D341Med (cell line): ENCODE measurements around the gene WNT3.

Experiments used
- DNase-seq: peaks from one replicate; pipeline ENCODE4 v3.0.0; 2012; ENCODE audit warnings: low spot score

Gene WNT3

DNA sequence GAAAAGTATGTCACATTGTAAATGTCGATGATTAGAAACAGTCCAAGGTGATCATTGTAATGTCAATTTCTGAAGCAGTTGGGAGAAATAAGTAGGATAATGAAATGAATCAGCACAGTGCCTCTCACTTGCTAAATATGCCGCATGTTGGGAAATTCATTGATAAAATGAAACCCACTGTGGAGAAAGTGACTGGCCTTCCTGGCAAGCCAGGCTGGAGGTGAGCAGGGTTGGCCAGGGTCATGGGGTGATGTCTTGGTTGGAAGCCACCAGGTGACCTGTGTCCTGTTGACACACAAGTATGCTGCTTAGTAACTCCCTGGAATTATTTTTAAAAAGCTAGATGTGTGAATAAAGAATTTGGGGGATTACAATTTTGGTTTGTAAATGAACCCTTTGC lies 18.0 kb upstream of the WNT3 start:
- no peak for DNase-seq

DNA sequence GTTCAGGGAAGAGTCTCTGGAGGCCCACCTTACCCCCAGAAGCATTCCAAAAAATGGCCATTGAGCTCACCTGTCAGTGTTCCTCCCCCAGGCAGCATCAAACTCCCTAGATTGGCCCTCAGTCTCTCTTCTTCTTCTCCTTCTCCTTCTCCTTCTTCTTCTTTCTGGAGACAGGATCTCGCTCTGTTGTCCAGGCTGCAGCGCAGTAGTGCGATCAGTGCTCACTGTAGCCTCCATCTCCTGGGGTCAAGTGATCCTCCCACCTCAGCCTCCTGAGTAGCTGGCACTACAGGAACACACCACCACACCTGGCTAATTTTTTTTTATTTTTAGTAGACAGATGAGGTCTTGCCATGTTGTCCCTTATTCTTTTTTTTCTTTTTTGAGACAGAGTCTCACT lies 16.4 kb upstream of the WNT3 start:
- no peak for DNase-seq

- DNase-seq: no peak
Observed at GRCh38 chr17:46833840-46834208, 15.3 kb upstream of the WNT3 start.

DNA sequence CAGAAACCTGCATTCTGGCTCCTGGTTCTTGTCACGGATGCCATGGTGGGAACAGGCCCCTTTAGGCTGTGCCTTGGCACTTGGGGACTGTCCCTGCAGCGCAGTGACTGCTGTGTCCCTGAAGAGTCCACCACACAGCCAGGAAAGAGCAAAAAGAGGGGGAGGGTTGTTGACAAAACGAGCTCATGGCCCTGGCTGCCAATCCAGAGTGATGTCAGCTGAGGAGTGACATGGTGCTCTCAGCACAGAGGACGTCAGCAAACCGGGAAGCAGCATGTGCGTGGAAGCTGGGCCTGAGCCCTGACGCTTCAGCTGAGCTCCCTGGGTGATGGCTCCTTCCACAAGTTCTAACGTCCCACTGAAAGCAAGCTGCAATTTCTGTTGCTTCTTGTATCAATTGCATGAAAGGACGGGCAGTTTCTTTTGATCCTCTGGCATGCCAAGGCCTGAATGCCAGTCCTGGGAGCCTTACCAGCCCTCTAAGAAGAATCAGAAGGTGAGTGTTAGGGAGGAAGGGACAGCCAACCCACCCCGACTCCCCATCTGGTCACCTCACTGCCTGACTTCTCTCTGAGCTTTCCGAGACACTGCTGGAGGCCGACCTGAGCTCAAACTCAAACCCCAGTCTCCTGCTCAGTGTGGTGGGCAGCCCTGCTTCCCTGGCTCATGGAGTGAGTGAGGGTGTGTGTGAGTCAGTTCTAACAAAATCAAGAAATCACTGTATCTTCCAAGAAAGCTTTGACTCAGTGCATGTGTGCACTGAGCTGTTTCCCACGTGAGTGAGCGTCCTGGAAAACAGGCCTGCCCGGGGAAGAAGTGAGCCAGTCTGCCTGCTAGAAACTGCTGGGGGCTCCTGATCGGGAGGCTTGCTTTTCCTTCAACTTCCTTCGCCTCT lies 14.7 kb upstream of the WNT3 start:
- no peak for DNase-seq

DNA sequence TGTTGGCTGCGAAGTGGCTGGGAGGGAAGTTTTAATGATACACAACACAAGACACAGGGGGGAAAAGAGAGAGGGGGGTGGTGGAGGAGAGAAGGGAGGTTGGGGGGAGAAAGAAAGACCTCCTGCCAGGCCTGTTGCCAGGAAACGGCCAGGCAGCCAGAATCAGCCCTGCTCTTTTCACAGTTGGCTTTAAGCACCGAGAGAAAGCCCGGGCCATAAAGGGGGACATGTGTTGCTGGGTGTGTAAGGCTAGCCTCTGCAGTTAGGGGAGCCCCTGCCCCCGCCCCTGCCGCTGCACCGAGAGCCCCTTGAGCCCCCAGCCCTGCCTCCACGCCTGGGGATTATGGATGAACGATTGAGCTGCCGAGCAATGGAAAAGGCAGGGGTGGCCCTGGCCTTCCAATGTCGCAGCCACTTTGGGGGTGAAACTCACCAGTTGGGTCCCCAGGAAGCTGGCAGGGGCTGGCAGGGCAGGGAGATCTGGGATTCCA lies 13.9 kb upstream of the WNT3 start:
- DNase-seq: no peak

DNA sequence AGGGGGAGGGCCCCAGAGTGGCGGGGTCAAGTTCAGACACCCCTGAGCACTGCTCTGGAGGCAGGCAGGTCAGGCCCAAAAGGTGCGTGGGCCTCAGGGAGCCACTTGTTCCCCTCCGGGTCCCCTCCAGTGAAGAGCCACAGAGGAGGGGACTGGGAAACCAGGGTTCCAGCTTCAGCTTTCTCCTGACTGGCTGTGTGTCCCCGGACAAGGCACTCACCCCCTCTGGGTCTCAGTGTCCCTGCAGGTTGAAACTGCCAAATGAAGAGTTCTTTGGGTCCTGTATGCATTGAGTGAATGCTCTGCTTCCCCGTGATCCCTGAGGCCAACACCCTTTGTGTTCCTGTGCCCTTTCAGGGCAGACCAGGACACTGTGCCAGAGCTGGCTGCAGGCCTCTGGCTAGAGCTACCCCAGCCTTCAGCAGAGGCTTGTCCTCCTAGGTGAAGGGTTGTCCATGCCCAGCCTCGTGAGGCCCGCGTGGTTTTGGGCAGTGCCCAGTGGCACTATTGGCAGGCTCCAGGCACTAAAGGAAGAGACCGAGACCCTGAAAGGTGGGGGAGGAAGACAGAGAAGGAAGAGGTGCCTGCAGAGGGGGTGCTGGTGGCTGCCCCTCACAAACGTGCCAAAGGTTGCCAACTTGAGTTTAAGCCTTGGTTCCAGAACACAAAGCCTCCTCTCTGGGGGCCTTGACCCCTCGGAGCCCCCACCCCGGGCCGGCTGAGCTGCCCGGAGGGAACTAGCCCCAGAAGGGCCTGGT lies 13.3 kb upstream of the WNT3 start:
- no peak for DNase-seq

- no peak for DNase-seq
Observed at GRCh38 chr17:46827274-46827673, 8.8 kb upstream of the WNT3 start.

DNA sequence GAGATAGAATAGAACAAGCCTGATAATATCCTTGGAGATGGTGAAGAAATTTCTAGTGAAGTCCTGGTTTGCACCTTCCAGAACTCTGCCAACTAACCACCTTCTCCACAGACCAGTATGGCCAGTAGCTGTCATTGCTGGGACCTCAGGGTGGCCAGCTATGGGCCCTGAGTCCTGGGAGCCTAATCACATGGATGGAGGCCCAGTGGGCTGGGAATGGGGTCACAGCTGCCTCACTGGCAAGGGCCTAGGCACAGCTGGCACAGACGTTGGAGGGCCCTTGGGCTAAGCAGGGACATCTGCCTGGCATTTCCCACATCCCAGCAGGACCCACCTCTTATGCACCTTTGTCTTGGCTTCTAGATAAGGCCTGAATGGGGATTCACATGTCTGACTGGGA lies 7.6 kb upstream of the WNT3 start:
- no peak for DNase-seq

- no peak for DNase-seq
Observed at GRCh38 chr17:46823657-46824056, 5.2 kb upstream of the WNT3 start.

DNA sequence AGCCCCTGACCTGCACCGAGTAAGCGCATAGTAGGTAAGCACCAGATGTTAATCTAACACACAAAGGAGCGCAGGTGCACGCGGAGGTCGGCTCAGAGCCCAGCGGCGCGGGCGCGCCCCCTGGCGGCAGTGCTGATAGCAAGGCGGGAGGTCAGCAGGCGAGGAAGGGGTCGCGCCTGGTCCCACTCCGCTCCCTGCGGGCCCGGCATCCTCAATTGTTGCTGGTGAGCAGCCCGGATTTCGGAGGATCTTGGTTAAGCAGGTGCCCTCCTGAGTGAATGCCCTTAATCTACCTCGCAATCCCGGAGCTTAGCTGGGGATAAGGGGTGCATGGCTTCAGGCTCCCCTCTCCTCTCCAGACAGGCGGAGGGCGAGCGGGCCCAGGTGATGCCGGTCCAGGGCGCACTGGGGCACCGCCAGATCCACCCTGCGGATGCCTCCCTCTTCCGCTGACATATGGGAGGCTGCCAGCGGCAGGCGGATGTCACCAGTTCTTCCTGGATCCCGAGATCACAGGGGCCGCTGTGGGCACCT lies 4.0 kb upstream of the WNT3 start:
- DNase-seq: peak; percentile 73

- no peak for DNase-seq
Observed at GRCh38 chr17:46821482-46822387, 3.2 kb upstream of the WNT3 start.

GRCh38 chr17:46820592-46821450 lies 2.3 kb upstream of the WNT3 start:
- no peak for DNase-seq

GRCh38 chr17:46819906-46820351 lies 1.4 kb upstream of the WNT3 start:
- no peak for DNase-seq

- no peak for DNase-seq
Observed at GRCh38 chr17:46818929-46819859, 702 bp upstream of the WNT3 start.

- no peak for DNase-seq
Observed at GRCh38 chr17:46817901-46818209, 637 bp downstream of the WNT3 start.

- no peak for DNase-seq
Observed at GRCh38 chr17:46817151-46817900, 1.2 kb downstream of the WNT3 start.

DNA sequence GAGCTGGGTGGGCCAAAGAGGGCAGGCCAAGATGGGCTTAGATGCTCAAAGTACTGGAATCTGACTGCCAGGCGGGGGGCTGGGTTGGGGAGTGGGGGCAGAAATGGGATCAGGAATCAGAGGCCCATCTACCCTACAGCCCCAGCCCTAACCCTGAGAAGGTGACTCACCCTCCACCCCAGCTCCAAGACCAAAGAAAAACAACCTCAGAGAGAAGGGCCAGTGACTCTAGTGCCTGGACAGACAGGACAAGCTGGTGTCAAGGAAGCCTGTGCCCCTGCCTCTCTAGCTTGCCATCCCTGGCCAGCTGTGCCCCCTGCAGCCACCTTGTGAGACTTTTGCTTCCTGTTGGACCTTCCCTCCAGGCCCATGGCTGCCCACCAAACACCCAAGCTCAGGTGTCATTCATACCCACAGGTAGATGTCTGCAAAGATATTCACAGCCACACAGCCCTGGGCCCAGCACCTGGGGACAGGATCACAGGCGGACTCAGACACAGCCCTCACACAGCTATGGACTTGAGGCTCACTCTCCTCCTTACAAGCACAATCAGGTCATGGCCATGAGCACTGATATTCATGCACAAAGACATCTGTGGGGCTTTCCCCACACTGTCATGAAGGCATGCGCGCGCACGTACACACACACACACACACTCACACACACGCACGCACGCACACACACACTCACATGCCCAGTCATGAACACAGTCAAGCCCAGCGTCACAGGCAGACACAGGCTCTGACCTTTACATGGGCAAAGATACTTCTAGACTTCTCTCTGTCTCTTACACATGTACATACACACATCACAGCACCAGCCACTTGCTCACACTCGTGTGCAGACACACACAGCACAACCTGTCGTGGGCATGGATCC lies 2.8 kb downstream of the WNT3 start:
- DNase-seq: no peak

GRCh38 chr17:46814446-46814845 lies 4.0 kb downstream of the WNT3 start:
- no peak for DNase-seq
